GM21515 (cell line): ENCODE data around the gene MEGF8.

Source experiments
- ATAC-seq: cut with Tn5 transposase; IDR thresholded peaks from one replicate; pipeline ENCODE4 v1.9.1; 2021; ENCODE audit not compliant: unreplicated experiment

The MEGF8 gene

GRCh38 chr19:42353341-42354015 lies 28.0 kb downstream of the MEGF8 start:
- ATAC-seq, result no peak

- no peak for ATAC-seq
Observed at GRCh38 chr19:42355896-42356295, 30.5 kb downstream of the MEGF8 start.

GRCh38 chr19:42356686-42357085 lies 31.3 kb downstream of the MEGF8 start:
- ATAC-seq, result no peak

GRCh38 chr19:42357290-42357689 lies 31.9 kb downstream of the MEGF8 start:
- no peak for ATAC-seq

- ATAC-seq, result no peak
Observed at GRCh38 chr19:42360787-42361544, 35.5 kb downstream of the MEGF8 start.

- no peak for ATAC-seq
Observed at GRCh38 chr19:42361545-42361910, 36.1 kb downstream of the MEGF8 start.

- ATAC-seq, result no peak
Observed at GRCh38 chr19:42362342-42362741, 36.9 kb downstream of the MEGF8 start.

GRCh38 chr19:42362891-42363440 lies 37.5 kb downstream of the MEGF8 start:
- ATAC-seq, result no peak

- ATAC-seq, result no peak
Observed at GRCh38 chr19:42363614-42364346, 38.3 kb downstream of the MEGF8 start.

GRCh38 chr19:42366673-42367072 lies 41.2 kb downstream of the MEGF8 start:
- no peak for ATAC-seq

GRCh38 chr19:42367929-42368328 lies 42.5 kb downstream of the MEGF8 start:
- no peak for ATAC-seq

GRCh38 chr19:42368360-42368759 lies 42.9 kb downstream of the MEGF8 start:
- ATAC-seq, result no peak

- ATAC-seq, result no peak
Observed at GRCh38 chr19:42368765-42369164, 43.3 kb downstream of the MEGF8 start.

GRCh38 chr19:42369433-42370067 lies 44.1 kb downstream of the MEGF8 start:
- no peak for ATAC-seq

GRCh38 chr19:42370068-42370520 lies 44.7 kb downstream of the MEGF8 start:
- ATAC-seq, result no peak

- no peak for ATAC-seq
Observed at GRCh38 chr19:42370626-42371175, 45.3 kb downstream of the MEGF8 start.

- ATAC-seq, result no peak
Observed at GRCh38 chr19:42374826-42375376, 49.5 kb downstream of the MEGF8 start.

GRCh38 chr19:42375415-42376176 lies 50.2 kb downstream of the MEGF8 start:
- no peak for ATAC-seq

- no peak for ATAC-seq
Observed at GRCh38 chr19:42376177-42376555, 50.7 kb downstream of the MEGF8 start.
